LNCaP clone FGC (cell line): ENCODE measurements around the gene IGF1R.
"Not testable (repeated sequence)": the region's sequence is repeated elsewhere in the genome, so short reads cannot be mapped to it uniquely, and the experiment has no call there.

Source experiments
- DNase-seq: peaks from one replicate; pipeline ENCODE4 v3.0.0-alpha.2; 2011; ENCODE audit warnings: low read depth
- H3K4me3 ChIP-seq: 2 replicates; pipeline ENCODE4 v1.5.1; 2011; ENCODE audit warnings: mild to moderate bottlenecking, low read depth, low read length, control low read depth
- CTCF ChIP-seq: IDR thresholded peaks from 2 replicates; pipeline ENCODE4 v1.5.1; 2012; ENCODE audit warnings: mild to moderate bottlenecking; ENCODE audit not compliant: control insufficient read depth, insufficient read depth; ENCODE audit errors: extremely low read depth

IGF1R gene

GRCh38 chr15:98959640-98960007 is 311.3 kb downstream of the IGF1R start:
- TF ChIP-seq CTCF = no peak
- no peak for DNase-seq
- no peak overlapping the region for H3K4me3 ChIP-seq

- no peak for TF ChIP-seq CTCF
- DNase-seq = no peak
- no peak overlapping the region for H3K4me3 ChIP-seq
Measured at GRCh38 chr15:98960555-98961050, 312.3 kb downstream of the IGF1R start.

GRCh38 chr15:98963444-98963843 is 315.1 kb downstream of the IGF1R start:
- H3K4me3 ChIP-seq = no peak overlapping the region

GRCh38 chr15:98964466-98965133 is 316.3 kb downstream of the IGF1R start:
- TF ChIP-seq CTCF = no peak
- no peak overlapping the region for H3K4me3 ChIP-seq
- DNase-seq = no peak

More at GRCh38 chr15:98963444-98963843, 315.1 kb downstream of the IGF1R start:
- no peak for TF ChIP-seq CTCF
- no peak for DNase-seq

GRCh38 chr15:98965134-98965491 is 316.8 kb downstream of the IGF1R start:
- not testable (repeated sequence) for H3K4me3 ChIP-seq, DNase-seq

- H3K4me3 ChIP-seq = no peak overlapping the region
- TF ChIP-seq CTCF = no peak
- no peak for DNase-seq
Measured at GRCh38 chr15:98965597-98965996, 317.3 kb downstream of the IGF1R start.

- no peak overlapping the region for H3K4me3 ChIP-seq
- TF ChIP-seq CTCF = no peak
- DNase-seq = no peak
Measured at GRCh38 chr15:98966091-98966787, 317.9 kb downstream of the IGF1R start.
